HepG2 (cell line): ENCODE results near the gene VSIG10L. TPM values are rescaled to one million over a fixed set of nuclear protein-coding genes. Genes with fewer than 3 reads are reported as not detected.

Experiments
- ATAC-seq: fragments of 200-7000 bp; cut with Tn5 transposase; 3 replicates; pipeline ENCODE4 v1.9.1; 2020; ENCODE audit warnings: mild to moderate bottlenecking, moderate library complexity
- BruUV-seq: library from RNA; stranded (reverse); fragments of 400-500 nt; replicated peaks from 2 replicates; lab custom pipeline; 2021; lab: Mats Ljungman, UMichigan
- CTCF ChIA-PET: fragments of 300-600 bp; formaldehyde crosslinking; extraction: SDS; loops from one replicate; lab custom pipeline; 2021; ENCODE audit warnings: low total read pairs, inconsistent platforms, low intra/inter-chr PET ratio; lab: Yijun Ruan, JAX
- POLR2A ChIA-PET: fragments of 350-600 bp; sonication (Branson Sonifier 250); formaldehyde crosslinking; loops from one replicate; lab custom pipeline; 2020; ENCODE audit warnings: antibody characterized with exemption, inconsistent platforms; lab: Yijun Ruan, JAX
- DNase-seq: peaks from one replicate; pipeline ENCODE4 v3.0.0-alpha.2; 2015; ENCODE audit warnings: low spot score
- FAIRE-seq: peaks from 3 replicates; lab custom pipeline; 2011; peaks lifted over from hg19 to GRCh38; lab: Jason Lieb, UNC
- H2AFZ ChIP-seq: one replicate; pipeline ENCODE4 v1.6.1; 2011; ENCODE audit warnings: low read length, inconsistent platforms
- H3K27ac ChIP-seq: fragments of 300-600 bp; 3 replicates; pipeline ENCODE4 v1.8.0; 2011; ENCODE audit warnings: mixed run types, mild to moderate bottlenecking, mixed read lengths, low read length, inconsistent platforms; ENCODE audit not compliant: insufficient read depth; ENCODE audit errors: extremely low read length
- H3K27me3 ChIP-seq, 2 experiments: fragments of 200-600 bp in 1 of 2; 2 replicates in 1 of 2; 3 replicates in 1 of 2; pipeline versions ENCODE4 v1.6.0 to v1.8.0; 2011; ENCODE audit warnings: low read length in 2 of 2, mild to moderate bottlenecking in 2 of 2, moderate library complexity in 2 of 2, inconsistent platforms in 1 of 2; ENCODE audit not compliant: insufficient read depth in 2 of 2, control insufficient read depth in 1 of 2
- H3K36me3 ChIP-seq, 2 experiments: fragments of 200-600 bp in 1 of 2; replicated peaks in 1 of 2; 2 replicates in 1 of 2; 3 replicates in 1 of 2; pipeline versions ENCODE4 v1.5.1 to v1.8.0; 2011; ENCODE audit warnings: low read length in 2 of 2, inconsistent platforms in 1 of 2; ENCODE audit not compliant: insufficient read depth in 2 of 2, control insufficient read depth in 1 of 2
- H3K4me1 ChIP-seq: 2 replicates; pipeline ENCODE4 v1.5.1; 2012; ENCODE audit warnings: low read length, inconsistent platforms; ENCODE audit not compliant: insufficient read depth
- H3K4me2 ChIP-seq: 2 replicates; pipeline ENCODE4 v1.6.0; 2011; ENCODE audit warnings: low read depth, low read length, inconsistent platforms
- H3K4me3 ChIP-seq, 3 experiments: fragments of 200-600 bp in 1 of 3; sonication (generic), shearing (Covaris generic) in 1 of 3; replicated peaks in 1 of 3; 2 replicates each; pipeline ENCODE4 v1.5.1; 2011 to 2016; ENCODE audit warnings: low read length in 3 of 3, inconsistent platforms in 2 of 3, low read depth in 2 of 3, mild to moderate bottlenecking in 2 of 3, control low read depth in 1 of 3, mixed read lengths in 1 of 3; ENCODE audit not compliant: insufficient read depth in 1 of 3
- H3K79me2 ChIP-seq: one replicate; pipeline ENCODE4 v1.6.1; 2011; ENCODE audit warnings: low read length, inconsistent platforms; ENCODE audit not compliant: insufficient read depth
- H3K9ac ChIP-seq: 2 replicates; pipeline ENCODE4 v1.6.0; 2011; ENCODE audit warnings: mild to moderate bottlenecking, low read depth, low read length, inconsistent platforms; ENCODE audit not compliant: insufficient read depth
- H3K9me3 ChIP-seq: 2 replicates; pipeline ENCODE4 v1.5.1; 2012; ENCODE audit warnings: mild to moderate bottlenecking, low read length
- H4K20me1 ChIP-seq: 2 replicates; pipeline ENCODE4 v1.6.0; 2011; ENCODE audit warnings: inconsistent platforms, mild to moderate bottlenecking, low read length, moderate library complexity; ENCODE audit not compliant: insufficient read depth
- BHLHE40 ChIP-seq: IDR thresholded peaks from 2 replicates; pipeline ENCODE4 v1.6.1; 2011; ENCODE audit warnings: low read length, improper control_type of control experiment
- CC2D1A ChIP-seq: sonication (generic); formaldehyde crosslinking; IDR thresholded peaks from 2 replicates; pipeline ENCODE4 v1.8.1; 2023; ENCODE audit warnings: mild to moderate bottlenecking, missing genetic modification reagents
- GFI1 ChIP-seq: sonication (generic); formaldehyde crosslinking; IDR thresholded peaks from 2 replicates; pipeline ENCODE4 v1.5.0; 2020; ENCODE audit warnings: missing genetic modification reagents, mild to moderate bottlenecking, borderline replicate concordance
- MIER2 ChIP-seq: IDR thresholded peaks from 2 replicates; pipeline ENCODE4 v1.6.1; 2016; ENCODE audit warnings: missing biosample characterization, missing genetic modification reagents
- MTF1 ChIP-seq: sonication (generic); formaldehyde crosslinking; IDR thresholded peaks from 2 replicates; pipeline ENCODE4 v1.5.0; 2020; ENCODE audit warnings: missing genetic modification reagents
- NFE2L2 ChIP-seq: fragments of 150-350 bp; IDR thresholded peaks from 2 replicates; pipeline ENCODE4 v1.6.1; 2014; ENCODE audit warnings: low read length
- ONECUT2 ChIP-seq: sonication (generic); formaldehyde crosslinking; IDR thresholded peaks from 2 replicates; pipeline ENCODE4 v1.4.0; 2020; ENCODE audit warnings: missing genetic modification reagents
- RXRA ChIP-seq: sonication (generic); formaldehyde crosslinking; IDR thresholded peaks from 2 replicates; pipeline ENCODE4 v1.5.1; 2020; ENCODE audit warnings: missing genetic modification reagents
- SP2 ChIP-seq: sonication (generic); formaldehyde crosslinking; IDR thresholded peaks from 2 replicates; pipeline ENCODE4 v1.5.1; 2020; ENCODE audit warnings: mild to moderate bottlenecking, missing genetic modification reagents
- ZFP90 ChIP-seq: sonication (generic); formaldehyde crosslinking; IDR thresholded peaks from 2 replicates; pipeline ENCODE4 v1.8.0; 2022; ENCODE audit warnings: missing genetic modification reagents, mild to moderate bottlenecking, inconsistent platforms, borderline replicate concordance
- ZNF282 ChIP-seq: fragments of 450-650 bp; IDR thresholded peaks from 2 replicates; pipeline ENCODE4 v1.6.1; 2018; ENCODE audit not compliant: partially characterized antibody
- ZNF713 ChIP-seq: sonication (generic); formaldehyde crosslinking; IDR thresholded peaks from 2 replicates; pipeline ENCODE4 v1.4.0; 2020; ENCODE audit warnings: mild to moderate bottlenecking, missing genetic modification reagents
- ZNF891 ChIP-seq: sonication (generic); formaldehyde crosslinking; IDR thresholded peaks from 2 replicates; pipeline ENCODE4 v1.5.0; 2020; ENCODE audit warnings: mild to moderate bottlenecking, missing genetic modification reagents
- WGBS: methylation state at CpG from one replicate; pipeline ENCODE4 v1.1.6; 2017; ENCODE audit warnings: low lambda C conversion rate; 5-methylcytosine and 5-hydroxymethylcytosine counted together
- in situ Hi-C: cut with HindIII; loops from 2 replicates; pipeline ENCODE4 v1.10.0; 2017; ENCODE audit warnings: low pct_unique_long_range_greater_than_20kb; ENCODE audit not compliant: extremely low pct_ligation_motif_present
- intact Hi-C: fragments of 100-400 bp; cut with micrococcal nuclease; formaldehyde crosslinking; loops from one replicate; pipeline ENCODE4 v1.10.0; 2022; ENCODE audit not compliant: unreplicated experiment
- polyA plus RNA-seq, 8 experiments: library from polyadenylated mRNA; depleted of rRNA in 3 of 8; stranded (reverse) in 7 of 8; unstranded in 1 of 8; fragments of >200 nt; fragmentation: Illumina TruSeq in 4 of 8; extraction: Trizol in 4 of 8; gene quantifications; 2 replicates each; pipeline versions ENCODE4 v1.2.1 to v1.2.3, GENCODE V29; 2011 to 2016; ENCODE audit warnings: low read depth in 4 of 8, missing spikeins in 1 of 8, mixed read lengths in 1 of 8; ENCODE audit not compliant: insufficient read depth in 1 of 8
- total RNA-seq, 5 experiments: library from RNA; depleted of rRNA; stranded (reverse); fragments of >200 nt; fragmentation: Illumina TruSeq; extraction: Trizol; gene quantifications; 2 replicates each; pipeline ENCODE4 v1.2.3, GENCODE V29; 2016; ENCODE audit warnings: low read depth in 1 of 5
- TF ChIP-seq, protein P1 (sequence below): IDR thresholded peaks from 2 replicates; pipeline ENCODE4 v1.6.1; 2018; ENCODE audit warnings: missing genetic modification reagents
- TF ChIP-seq, protein P2 (sequence below): sonication (generic); formaldehyde crosslinking; IDR thresholded peaks from 2 replicates; pipeline ENCODE4 v1.4.0; 2020; ENCODE audit warnings: mild to moderate bottlenecking, low read depth, missing genetic modification reagents
- TF ChIP-seq, protein P3 (sequence below): sonication (generic); formaldehyde crosslinking; IDR thresholded peaks from 2 replicates; pipeline ENCODE4 v1.8.0; 2022; ENCODE audit warnings: missing genetic modification reagents, mild to moderate bottlenecking, inconsistent platforms, borderline replicate concordance

Gene VSIG10L
- total and polyA plus RNA-seq, 2 of the 13 experiments (the other 11 are each of a cell fraction or from before 2014, with no cell fraction given): 2.7 to 8.5 TPM

DNA sequence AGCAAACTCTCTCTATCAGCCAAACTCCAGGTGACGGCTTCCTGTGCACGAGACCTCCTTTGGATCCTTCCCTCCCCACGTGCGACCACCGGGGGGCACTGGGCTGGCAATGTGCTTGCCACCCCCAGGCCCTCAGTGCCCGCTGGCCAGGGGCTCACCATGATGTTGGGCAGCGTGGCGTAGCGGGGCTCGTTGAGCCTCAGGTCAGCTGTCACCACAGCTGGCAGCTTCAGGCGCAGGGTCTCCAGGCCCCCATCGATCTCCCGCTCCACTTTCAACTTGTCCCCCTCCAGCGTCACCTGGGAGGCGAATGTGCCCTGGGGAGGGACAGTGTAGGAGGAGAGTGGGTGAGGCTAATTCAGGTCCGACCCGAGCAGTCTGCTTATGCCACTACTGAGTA lies 4.8 kb upstream of the VSIG10L start:
- Histone ChIP-seq H3K4me3 (no peak overlapping the region), H3K4me2 (no peak overlapping the region), H2AFZ (no peak overlapping the region), H3K4me1 (peaks cover 100% of the 10 kb centered on the region), H3K9ac (peak overlapping the region; percentile 42; the same call in 1 of the 2 replicates), H3K79me2 (peaks cover 38% of the 10 kb centered on the region), H4K20me1 (peaks cover 37% of the 10 kb centered on the region), H3K36me3 (peaks cover 20 to 60% of the 10 kb centered on the region in 2 experiments), H3K9me3 (no peaks in the 10 kb centered on the region), H3K27me3 (no peaks in the 10 kb centered on the region; a peak in 1 of 5 replicates), H3K27ac (peak overlapping the region; percentile 79)
- in situ Hi-C loops (no loop called here), intact Hi-C loops (no loop called here)
- FAIRE-seq (no peak), ATAC-seq (no peak), DNase-seq (no peak)
- POLR2A ChIA-PET: interaction anchor here (0.6 to 7.2 kb wide), 2 partner anchors 16 to 215 kb away, joined by 3 to 259 read pairs; partner anchors contain the start of gene ETFB
- WGBS: 95% methylated on average over 15 of the region's 17 CpGs
- BruUV-seq: no TSS peak
- CTCF ChIA-PET: no interaction called here
- TF ChIP-seq MIER2 (no peak), NFE2L2 (no peak), CC2D1A (CRISPR knock-in tag) (no peak), BHLHE40 (no peak), SP2 (CRISPR knock-in tag) (no peak), ONECUT2 (CRISPR knock-in tag) (no peak), ZFP90 (no peak), RXRA (CRISPR knock-in tag) (peak; percentile 23; the same call in 1 of the 2 replicates), GFI1 (no peak), ZNF282 (no peak), ZNF891 (CRISPR knock-in tag) (no peak), MTF1 (no peak), ZNF713 (no peak)
- TF ChIP-seq, protein P1, sequence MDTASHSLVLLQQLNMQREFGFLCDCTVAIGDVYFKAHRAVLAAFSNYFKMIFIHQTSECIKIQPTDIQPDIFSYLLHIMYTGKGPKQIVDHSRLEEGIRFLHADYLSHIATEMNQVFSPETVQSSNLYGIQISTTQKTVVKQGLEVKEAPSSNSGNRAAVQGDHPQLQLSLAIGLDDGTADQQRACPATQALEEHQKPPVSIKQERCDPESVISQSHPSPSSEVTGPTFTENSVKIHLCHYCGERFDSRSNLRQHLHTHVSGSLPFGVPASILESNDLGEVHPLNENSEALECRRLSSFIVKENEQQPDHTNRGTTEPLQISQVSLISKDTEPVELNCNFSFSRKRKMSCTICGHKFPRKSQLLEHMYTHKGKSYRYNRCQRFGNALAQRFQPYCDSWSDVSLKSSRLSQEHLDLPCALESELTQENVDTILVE (CRISPR knock-in tag): no peak
- TF ChIP-seq, protein P2, sequence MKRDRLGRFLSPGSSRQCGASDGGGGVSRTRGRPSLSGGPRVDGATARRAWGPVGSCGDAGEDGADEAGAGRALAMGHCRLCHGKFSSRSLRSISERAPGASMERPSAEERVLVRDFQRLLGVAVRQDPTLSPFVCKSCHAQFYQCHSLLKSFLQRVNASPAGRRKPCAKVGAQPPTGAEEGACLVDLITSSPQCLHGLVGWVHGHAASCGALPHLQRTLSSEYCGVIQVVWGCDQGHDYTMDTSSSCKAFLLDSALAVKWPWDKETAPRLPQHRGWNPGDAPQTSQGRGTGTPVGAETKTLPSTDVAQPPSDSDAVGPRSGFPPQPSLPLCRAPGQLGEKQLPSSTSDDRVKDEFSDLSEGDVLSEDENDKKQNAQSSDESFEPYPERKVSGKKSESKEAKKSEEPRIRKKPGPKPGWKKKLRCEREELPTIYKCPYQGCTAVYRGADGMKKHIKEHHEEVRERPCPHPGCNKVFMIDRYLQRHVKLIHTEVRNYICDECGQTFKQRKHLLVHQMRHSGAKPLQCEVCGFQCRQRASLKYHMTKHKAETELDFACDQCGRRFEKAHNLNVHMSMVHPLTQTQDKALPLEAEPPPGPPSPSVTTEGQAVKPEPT (CRISPR knock-in tag): no peak
- TF ChIP-seq, protein P3, sequence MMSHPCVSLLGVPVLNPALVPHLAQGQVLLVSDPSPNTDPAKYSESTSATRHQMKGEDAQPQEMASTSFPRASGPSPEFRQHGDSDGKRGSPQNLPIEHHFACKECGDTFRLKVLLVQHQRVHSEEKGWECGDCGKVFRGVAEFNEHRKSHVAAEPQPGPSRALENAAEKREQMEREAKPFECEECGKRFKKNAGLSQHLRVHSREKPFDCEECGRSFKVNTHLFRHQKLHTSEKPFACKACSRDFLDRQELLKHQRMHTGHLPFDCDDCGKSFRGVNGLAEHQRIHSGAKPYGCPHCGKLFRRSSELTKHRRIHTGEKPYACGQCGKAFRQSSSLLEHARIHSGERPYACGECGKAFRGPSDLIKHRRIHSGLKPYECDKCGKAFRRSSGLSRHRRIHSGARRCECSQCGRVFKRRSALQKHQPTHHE (CRISPR knock-in tag): no peak
